Fibroblast of peridontal ligament (primary cell): ENCODE results near the gene RPS15A.
A peak's percentile ranks its signal among the peaks of the same experiment; 100 is the strongest.

Experiments used
- DNase-seq: peaks from one replicate; pipeline ENCODE4 v3.0.0-alpha.2; 2010; ENCODE audit errors: extremely low read depth

Gene RPS15A

DNA sequence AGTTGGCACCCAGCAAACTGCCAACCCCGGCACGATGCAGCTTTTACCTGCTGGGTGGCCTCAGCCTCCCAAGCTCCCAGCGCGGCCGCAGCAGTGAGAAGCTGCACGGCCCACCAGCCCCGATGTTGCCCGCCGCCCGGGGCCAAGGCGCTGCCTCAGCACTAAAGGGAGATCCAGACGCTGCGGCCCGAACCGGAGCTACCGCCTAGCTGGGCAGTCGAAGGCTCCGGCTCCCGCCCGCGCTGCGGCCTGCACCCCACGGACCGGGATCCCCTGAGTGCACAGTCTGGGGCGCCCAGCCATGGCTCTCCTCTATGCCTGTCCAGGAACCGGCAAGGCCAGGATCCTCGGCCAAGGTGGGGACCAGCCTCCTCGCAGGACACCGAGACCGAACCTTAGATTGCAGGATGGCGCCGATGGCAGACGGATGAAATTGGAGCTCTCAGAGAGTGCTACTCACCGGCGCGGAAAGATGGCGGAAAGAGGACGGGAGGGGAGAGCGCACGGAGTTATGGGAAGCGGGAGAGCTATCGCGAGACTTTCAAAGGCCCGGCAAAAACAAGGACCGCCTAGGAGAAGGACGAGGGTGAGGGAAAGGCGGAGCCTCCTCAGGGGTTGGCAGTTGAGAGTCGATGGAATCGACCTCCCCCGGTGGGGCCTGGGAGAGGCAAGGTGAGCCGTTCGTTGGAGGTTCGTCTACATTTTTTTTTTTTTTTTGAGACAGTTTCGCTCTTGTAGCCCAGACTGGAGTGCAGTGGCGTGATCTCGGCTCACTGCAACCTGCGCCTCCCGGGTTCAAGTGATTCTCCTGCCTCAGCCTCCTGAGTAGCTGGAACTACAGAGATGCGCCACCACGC lies at the start of gene RPS15A:
TSS of gene RPS15A (minus strand) at position 485 of the 857 bp plus-strand sequence. CDS start 1,221 bp downstream, outside the sequence.
- DNase-seq, result peak; percentile 98

DNA sequence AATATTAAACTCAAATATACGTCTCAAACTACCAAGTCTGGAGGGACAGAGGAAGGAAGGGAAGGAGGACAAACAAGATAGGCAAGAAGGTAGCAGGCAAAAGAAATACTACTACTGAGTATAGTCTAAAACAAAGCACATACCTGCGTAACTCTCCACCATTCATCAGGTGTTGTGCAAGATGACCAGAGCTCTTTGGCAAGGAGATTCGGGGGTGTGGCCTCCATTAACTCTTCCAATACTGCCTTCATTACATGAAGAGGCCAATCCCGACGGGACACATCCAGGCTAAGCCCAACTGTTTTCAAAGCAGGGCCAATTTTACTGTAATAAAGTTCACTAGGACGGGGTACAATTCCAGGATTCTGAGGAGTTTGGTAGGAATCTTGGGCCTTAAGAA lies 49.4 kb upstream of the RPS15A start:
- DNase-seq, result no peak

DNA sequence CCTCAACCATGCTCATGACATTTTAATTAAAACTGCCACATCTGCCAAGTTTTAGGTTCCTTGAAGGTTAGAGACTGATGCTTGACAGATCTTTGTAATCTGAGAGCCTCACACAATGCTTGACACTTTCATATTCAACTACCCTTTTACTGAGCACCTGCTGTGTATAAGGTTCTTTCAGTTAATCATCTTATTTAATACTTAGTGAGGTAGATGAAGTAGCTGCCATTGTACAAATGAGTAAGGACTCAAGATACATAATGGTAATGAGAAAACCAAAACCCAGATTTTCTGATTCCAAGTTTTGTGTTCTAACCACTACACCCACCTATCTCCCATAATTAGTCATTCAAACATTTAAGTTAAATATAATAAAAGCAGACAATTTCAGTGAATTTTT lies 46.6 kb upstream of the RPS15A start:
- DNase-seq, result no peak

DNA sequence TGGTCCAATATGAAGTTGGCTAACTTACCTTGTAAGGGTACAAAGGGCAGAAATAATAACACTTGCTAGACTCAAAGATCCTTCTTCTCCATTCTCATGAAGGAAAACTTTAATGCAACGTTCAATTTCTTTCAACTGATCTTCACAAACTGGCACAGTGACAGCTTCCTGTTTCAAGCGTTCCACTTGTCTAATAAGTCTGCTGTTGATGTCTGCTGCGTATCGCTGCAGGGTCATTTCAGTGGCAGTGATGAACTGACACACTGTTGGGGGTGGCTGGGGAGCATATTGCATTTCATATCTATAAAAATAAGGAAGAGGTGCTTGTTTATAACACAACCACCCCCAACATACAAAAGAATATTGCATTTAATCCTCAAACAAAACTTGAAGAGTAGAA lies 44.7 kb upstream of the RPS15A start:
- no peak for DNase-seq

DNA sequence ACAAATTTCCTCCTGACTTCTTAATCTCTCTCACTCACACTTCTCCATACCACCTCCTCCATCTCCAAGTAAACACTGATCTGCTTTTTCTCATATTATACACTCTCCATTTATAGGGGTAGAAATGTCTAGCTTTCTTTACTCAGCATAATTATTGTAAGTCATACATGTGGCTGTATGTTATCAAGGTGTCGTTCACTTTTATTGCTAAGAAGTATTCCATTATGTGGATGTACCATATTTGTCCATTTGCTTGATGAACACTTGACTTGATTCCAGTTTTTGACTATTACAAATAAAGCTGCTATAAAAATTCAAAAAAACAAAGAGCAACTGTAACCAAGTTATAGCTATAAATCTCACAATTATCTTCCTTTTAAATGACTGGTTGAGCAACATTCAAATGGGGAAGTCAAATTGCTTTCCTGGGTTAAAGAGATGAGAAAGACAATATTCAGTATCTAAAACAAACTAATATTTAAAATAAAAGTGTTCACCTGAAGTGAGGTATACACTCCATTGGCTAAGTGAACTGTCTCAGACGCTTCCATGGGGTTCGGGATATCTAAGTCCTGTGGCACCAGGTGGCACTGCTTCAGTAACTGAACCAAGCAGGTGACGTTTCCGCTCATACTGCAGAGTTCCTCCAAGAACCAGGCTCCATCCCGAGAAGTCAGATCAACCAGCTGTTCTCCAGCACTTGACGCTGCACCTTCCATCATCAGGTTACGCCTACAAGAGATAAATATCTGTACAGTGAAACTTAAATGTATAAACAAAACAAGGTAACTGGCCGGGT lies 43.8 kb upstream of the RPS15A start:
- DNase-seq, result no peak

DNA sequence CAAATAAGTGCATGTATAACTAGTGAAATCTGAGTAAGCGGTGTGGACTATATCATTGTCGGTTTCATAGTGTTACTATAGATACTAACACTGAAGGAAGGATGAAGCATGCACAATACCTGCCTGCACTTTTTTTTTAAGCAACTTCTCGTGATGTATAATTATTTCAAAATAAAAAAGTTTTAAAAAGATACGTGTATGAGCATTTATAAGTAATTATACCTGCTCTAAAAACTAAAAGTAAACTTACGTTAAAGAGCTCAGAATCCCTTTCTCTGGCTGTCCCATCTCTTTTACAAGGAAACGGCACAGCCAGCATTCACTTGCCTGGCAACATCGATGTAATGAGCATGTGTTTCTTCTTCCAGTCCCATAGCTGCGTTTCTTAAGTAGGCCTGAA lies 42.5 kb upstream of the RPS15A start:
- no peak for DNase-seq

DNA sequence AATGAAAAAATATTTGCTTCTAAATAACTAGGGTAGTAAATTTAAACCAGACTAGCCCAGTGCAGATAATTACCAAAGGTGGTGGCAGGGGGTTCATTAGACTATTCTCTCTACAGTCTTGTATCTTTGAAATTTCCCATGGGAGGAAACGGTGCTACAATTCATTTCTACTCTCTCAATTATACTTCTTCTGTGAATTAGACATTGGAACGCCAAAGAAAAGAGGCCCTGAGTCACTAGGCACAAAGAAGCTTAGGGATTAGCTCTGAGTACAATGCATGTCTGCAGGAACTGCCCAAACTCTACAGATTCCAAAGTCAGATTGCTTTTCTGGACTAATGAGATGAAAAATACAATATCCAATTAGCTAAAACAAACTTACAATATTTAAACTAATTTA lies 41.9 kb upstream of the RPS15A start:
- no peak for DNase-seq

DNA sequence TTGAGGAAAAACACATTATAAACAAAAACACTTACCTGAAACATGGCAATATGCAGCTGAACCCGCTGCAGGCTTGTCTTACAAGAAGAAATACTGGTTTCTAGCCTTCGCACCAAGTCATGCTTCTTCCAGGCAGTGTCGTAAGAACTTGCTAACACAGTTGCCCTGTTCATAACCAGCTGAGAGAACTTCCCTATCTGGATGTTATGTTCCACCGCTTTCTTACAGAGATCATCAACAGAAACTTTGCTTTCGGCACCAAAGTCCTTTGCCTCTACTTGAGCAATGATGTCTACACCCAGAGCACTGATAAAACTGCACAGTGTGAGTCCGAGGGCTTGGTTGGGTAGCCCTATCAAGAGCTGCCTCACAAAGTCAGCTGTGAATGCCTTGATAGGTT lies 39.1 kb upstream of the RPS15A start:
- no peak for DNase-seq

DNA sequence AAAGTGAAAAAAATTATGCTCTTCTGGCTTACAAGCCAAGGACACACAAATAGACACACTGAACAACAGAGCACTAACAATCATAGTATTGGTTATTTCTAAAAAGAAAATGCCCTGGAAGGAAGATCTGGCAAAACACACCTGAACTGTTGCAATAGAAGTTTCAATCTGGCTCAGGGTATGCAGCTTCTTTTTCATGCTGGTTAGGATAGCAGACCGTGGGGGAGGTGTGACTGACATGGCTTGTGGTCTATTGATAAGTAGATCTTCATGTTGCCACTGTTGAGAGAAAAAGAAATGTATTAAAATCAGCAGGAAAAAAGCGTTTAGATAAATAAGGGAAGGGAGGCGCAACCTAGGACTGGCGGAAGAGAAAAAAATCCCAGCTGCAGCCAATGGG lies 37.8 kb upstream of the RPS15A start:
- DNase-seq, result no peak

DNA sequence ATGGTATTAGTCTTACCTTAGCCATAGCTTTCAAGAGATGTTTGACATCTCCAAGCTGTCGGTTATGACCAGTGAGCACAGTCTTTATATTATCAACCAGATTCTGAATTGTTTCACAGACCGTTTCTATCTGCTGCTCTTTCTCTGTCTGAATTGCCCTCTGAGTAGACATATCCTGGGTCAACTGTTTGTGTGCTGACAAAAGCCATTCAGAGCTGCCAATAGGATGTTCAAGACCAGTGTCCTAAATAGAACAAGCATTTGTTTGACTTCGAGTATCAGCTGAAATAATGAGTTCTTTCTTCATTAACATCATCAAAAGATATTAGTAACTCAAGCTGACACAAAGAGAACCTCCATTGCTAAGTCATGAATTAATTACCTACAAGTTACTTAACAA lies 26.2 kb upstream of the RPS15A start:
- no peak for DNase-seq

DNA sequence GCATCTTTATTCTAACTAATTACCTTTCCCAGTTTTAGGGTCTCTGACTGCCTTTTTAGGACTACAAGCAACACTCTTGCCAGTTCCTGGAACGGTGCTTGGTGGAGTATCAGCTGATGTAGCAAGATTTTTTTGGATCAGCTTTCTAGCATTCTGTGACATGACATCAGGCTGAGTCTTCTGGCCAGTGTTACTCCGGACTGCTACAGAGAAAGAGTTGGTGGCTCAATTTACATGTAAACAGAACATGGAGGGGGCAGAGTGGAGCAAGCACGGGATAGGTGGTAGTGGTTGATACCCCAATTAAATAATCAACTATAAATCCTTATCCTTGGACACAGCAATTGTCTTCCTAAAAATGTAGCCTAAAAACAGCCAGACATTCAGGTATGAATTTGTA lies 21.8 kb upstream of the RPS15A start:
- no peak for DNase-seq

DNA sequence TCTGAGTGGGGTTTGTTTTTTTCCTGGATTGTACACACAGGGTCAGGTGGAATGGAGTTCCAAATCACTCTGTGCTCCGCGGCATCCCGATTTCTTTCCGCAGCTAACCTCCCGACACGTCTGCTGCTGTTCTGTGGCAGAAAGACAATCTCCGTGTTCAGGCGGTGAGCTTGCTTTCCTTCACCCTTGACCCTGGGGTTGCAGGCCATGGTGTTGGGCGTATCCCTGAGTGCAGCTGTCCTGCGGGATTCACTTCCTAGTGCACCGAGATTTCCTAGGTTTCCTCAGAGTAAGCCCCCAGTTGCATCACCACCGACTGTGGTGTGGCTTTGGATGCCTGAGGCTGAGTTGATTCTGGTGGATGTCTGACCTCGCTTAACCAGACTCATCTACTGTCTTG lies 19.0 kb upstream of the RPS15A start:
- no peak for DNase-seq

DNA sequence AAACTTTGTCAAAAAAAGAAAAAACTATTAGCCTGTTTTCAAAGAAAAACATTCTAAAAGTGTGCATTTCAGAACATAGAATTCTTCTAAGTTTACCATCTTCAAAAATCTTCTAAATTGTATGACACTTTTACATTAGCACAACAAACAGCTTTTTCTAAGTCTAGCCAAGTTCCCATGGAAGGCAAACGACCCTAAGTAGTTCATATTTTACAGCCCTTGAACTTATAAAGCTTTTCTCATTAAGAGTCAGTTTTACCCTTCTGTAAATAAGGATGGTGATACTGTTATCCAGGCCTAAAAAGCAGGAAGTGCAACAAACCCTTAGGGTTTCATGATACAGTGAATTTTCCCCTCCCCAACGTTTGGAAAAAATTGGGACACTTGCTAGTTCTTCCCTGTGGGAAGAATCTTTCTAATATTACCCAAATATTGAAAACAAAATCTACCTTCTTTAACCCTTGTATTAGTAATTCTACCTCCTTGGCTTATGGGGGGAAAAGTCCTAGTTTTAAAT lies 15.2 kb upstream of the RPS15A start:
- no peak for DNase-seq

DNA sequence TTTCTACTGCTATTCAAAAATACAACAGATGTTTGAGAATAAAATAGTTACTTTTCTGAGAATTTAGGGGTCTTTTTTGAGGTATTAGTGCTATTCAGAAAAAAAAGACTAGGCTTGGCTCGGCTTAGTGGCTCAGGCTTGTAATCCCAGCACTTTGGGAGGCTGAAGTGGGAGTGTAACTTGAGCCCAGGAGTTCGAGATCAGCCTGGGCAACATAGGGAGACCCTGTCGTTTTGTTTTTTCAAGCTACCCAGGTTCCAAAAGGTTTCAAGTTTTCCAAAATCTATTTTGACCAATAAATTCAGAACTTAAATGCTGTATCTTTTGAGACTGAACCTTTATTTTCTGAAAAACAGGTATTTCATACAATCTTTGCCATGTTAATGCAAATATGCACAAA lies 14.4 kb upstream of the RPS15A start:
- no peak for DNase-seq

DNA sequence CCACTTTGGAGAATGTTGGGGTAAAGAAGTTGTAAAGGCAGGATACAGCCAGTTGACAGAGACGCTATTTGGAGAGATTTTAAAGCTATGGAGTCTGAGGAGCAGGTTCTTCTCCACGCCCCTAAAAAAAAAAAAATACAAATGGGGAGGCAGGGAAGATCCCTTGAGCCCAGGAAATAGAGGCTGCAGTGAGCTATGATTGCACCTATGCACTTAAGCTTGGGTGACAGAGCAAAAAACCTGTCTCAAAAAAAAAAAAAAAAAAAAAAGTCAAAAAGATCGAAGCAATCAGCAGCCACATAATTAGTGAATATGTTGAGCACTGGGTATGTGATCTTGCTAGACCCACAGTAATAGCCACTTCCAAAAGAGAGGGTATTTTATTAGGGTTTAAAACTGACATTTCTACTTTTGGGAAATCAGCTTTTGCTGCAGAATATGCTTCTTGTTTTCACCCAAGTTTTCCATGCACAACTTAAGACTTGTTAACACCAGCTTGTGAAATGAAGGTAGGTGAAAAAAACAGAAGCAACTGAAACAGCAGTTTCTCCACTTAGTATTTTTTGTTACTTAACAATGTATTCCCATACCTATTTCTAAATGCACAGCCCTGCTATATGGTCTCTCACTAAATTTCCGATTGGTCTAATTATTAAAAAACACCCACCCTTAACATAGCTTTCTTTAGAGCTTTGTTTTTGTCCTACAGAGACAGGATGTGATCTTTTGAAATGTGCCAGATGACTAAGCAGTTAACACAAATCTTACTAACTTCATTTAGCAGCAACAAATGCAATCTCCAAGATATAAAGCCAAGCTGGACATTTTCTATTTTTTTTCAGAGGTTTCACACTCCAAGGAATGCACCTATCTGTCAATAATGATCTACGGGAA lies 13.7 kb upstream of the RPS15A start:
- peak; percentile 27 for DNase-seq

DNA sequence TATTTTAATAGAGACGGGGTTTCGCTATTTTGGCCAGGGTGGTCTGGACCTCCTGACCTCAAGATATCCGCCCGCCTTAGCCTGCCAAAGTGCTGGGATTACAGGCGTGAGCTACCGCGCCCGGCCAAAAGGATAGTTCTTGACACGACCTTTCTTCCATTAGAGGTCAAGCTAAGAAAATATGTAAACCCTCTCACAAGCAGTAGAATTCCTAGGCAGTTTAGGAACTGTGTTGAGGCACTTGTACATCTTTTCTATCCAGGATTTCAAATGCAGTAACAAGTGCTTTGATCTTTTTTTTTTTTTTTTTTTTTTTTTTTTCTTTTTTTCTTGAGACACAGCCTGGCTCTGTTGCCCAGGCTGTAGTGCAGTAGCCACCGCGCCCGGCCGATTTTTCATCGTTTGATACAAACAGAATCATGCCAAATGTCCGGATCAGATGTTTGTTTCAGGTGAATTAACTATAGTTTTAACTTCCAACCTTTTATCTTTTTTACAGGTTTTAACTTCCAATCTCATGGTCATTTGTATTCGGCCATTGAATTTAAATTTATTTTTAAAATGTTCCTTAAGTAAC lies 12.7 kb upstream of the RPS15A start:
- no peak for DNase-seq

DNA sequence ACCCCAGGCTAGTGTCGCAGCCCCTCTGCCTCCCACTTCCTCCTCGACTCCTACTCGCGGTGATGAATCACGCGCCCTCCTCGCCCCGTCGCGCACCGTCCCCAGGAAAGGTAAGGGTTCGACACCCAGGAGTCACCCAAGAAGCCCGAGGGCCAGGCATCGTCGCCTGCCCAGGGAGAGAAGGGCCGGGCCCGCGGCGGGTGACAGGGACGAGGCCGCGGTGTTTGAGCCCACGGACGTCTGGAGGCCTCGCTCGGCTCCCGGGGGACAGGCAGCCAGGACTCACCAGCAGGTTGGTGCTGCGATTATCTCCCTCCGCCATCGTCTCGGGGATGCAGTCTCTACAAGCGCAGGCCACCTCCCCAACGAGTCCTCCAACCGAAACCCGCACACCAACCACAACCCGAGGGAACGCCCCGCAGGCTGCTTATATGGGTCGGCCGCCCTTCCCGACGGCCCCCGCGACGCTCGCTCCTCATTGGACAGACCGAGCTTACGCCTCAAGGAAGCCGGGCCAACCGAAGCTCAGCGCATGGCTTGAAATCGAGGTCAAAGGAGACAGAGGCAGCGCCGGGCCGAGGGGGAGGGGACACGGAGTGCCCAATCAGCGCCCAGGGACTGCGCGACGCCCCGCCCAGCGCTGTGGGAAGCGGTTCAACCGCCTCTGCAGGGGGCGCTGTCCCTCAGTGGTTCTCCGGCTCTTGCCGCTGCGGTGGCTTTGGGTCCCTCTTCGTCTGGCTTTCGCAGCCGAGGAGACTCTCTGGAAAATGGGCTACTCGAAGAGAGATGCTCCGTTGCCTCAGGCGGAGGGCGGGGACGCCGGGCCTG lies 11.2 kb upstream of the RPS15A start, which contains the start of gene ARL6IP1:
TSS of gene ARL6IP1 (minus strand) at position 405 of the 828 bp plus-strand sequence. CDS start at position 322, 83 bp downstream.
- peak; percentile 99 for DNase-seq

DNA sequence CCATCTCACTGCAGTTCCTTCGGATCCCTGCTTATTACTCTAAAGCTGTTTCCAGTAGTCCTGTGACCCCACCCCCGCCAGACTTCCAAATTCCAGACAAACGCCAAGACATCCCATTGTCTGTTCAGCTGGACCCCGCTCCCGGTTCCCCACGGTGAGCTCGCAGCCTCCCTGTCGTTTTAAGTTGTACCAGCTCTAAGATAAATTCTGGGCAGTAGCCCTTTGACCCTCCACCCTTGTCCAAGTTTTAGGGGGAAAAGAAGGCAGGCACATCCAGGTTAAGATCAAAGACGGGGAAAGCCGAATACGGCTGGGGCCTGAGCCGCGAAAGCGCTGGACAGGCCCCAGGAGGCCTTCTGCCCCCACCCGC lies 10.6 kb upstream of the RPS15A start:
- peak; percentile 19 for DNase-seq

DNA sequence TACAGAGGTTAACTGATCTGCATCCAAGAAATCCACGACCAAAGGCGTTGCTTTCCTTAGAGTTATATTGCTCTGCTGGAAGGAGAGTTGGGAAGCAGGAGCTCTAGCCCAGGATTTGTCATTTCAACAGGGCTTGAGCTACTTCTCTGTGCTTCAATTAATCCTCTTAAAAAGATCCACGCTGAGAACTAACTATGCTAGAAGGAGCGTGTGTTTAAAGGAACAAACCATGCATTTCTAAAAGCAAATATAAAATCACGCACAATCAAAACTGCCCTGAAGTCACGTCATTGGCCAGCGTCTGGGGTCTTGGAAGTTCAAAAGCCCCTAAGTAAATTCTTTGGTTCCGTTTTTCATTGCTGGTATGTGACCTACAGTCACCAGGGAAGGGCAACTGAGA lies 10.2 kb upstream of the RPS15A start:
- DNase-seq, result peak; percentile 14

DNA sequence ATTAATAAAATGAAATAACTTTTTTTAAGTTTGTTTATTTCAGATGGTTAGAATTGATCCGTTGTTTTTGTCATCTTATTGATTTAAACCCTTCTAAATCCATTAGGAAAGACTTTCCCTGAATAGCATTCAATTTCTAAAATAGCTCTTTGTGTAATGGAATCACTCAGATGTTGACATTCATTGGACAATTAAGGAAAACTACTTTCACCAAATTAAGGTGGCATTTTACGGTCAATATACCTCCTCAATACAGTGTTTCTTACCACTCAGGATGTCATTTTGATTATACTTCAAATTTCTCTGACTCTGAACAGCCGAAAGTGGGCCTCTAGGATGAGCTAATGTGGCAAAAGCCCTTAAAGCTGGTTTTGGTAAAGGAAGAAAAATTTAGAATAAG lies 9.4 kb upstream of the RPS15A start:
- no peak for DNase-seq
